GM23248 (cell line): ENCODE measurements around the gene POLR1E.

Source experiments
- EZH2 ChIP-seq: fragments of 200-600 bp; sonication (generic); IDR thresholded peaks from 2 replicates; pipeline ENCODE4 v1.6.1; 2018; ENCODE audit warnings: antibody characterized with exemption, mild to moderate bottlenecking; ENCODE audit not compliant: insufficient read depth, poor library complexity, severe bottlenecking
- EZH2phosphoT487 ChIP-seq: fragments of 200-600 bp; sonication (generic); IDR thresholded peaks from 2 replicates; pipeline ENCODE4 v1.6.1; 2018; ENCODE audit warnings: antibody characterized with exemption, moderate library complexity, mild to moderate bottlenecking, low read depth; ENCODE audit not compliant: insufficient read depth

- TF ChIP-seq EZH2: no peak
- no peak for TF ChIP-seq EZH2phosphoT487
These were observed 1.1 kb downstream of the POLR1E start for GRCh38 chr9:37486616-37487548.
